Endothelial cell of umbilical vein (primary cell): ENCODE data around the gene DCLK1.

Experiments
- CTCF ChIP-seq, 2 donors: IDR thresholded peaks; 1 replicate in 1 of 2; 2 replicates in 1 of 2; pipeline ENCODE4 v1.5.1; 2011; ENCODE audit warnings: low read length in 2 of 2, mild to moderate bottlenecking in 2 of 2, moderate library complexity in 2 of 2, control low read depth in 1 of 2, inconsistent platforms in 1 of 2, low read depth in 1 of 2; ENCODE audit not compliant: insufficient read depth in 1 of 2; ENCODE audit errors: extremely low read depth in 1 of 2
- EZH2 ChIP-seq: IDR thresholded peaks from 2 replicates; pipeline ENCODE4 v1.6.1; 2012; ENCODE audit warnings: borderline replicate concordance, low read depth, mild to moderate bottlenecking, moderate library complexity, low read length, inconsistent platforms; ENCODE audit not compliant: severe bottlenecking
- FOS ChIP-seq: IDR thresholded peaks from 2 replicates; pipeline ENCODE4 v1.6.1; 2011; ENCODE audit warnings: mild to moderate bottlenecking, low read length, moderate library complexity, borderline replicate concordance; ENCODE audit not compliant: insufficient read depth
- GATA2 ChIP-seq: IDR thresholded peaks from 2 replicates; pipeline ENCODE4 v1.7.0; 2011; ENCODE audit warnings: low read depth, mild to moderate bottlenecking, moderate library complexity, mixed read lengths, low read length; ENCODE audit not compliant: insufficient read length, insufficient read depth
- JUN ChIP-seq: IDR thresholded peaks from 2 replicates; pipeline ENCODE4 v1.6.1; 2011; ENCODE audit warnings: borderline replicate concordance, low read depth; ENCODE audit not compliant: insufficient read length, insufficient read depth
- MYC ChIP-seq: IDR thresholded peaks from one replicate; pipeline ENCODE4 v1.6.1; 2011; ENCODE audit warnings: mild to moderate bottlenecking, low read depth, low read length
- POLR2A ChIP-seq: IDR thresholded peaks from 2 replicates; pipeline ENCODE4 v1.6.1; 2012; ENCODE audit warnings: low read depth, mild to moderate bottlenecking, control low read depth, low read length
- POLR2AphosphoS5 ChIP-seq: IDR thresholded peaks from 2 replicates; pipeline ENCODE4 v1.6.1; 2012; ENCODE audit warnings: low read depth, mild to moderate bottlenecking, control low read depth, low read length, moderate library complexity; ENCODE audit not compliant: insufficient read depth
- TF ChIP-seq, protein P1 (sequence below): IDR thresholded peaks from 2 replicates; pipeline ENCODE4 v1.6.1; 2011; ENCODE audit not compliant: insufficient read depth, insufficient read length

DNA sequence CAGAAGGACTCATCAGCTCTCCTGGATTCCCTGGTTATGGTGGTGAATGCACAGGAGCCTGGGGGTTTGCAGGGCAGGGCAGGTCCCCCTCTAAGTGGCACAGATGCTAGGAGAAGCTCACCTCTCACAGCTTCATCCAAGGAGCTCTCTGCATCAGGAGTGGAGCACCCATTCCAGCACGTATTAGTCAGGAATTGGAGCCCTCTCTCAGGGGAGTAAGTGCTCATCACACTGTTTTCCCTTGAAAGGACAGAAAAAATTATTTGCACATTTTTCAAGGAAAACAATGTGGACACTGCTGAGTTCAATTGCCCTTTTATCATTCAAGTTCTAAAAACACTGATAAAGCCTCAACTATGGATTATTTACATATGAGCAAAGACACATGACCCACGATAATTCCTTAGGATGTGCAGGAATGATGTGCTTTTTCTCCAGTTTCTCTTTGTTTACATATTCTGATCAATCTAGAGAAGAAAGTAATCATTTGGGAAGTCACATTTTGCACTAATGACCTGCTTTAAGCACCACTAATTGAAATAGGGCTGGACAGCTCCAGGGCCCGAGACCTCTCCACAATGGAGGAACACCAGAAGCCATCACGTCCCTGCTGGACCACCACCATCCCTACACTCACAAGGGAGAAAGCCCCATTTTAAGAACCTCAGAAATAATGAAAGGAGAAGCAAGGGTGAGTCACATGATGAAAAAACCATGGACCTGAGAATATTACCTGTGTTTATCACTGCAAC is 42.6 kb upstream of the DCLK1 start:
- TF ChIP-seq CTCF (IDR thresholded peaks at IDR 0.05; ENCODE audit: extremely low read depth in 1 of 2, insufficient read depth in 1 of 2, low read depth in 1 of 2, low read length in 2 of 2) (no peak), MYC (no peak), FOS (no peak), POLR2A (no peak), EZH2 (no peak), POLR2AphosphoS5 (no peak), JUN (no peak), GATA2 (no peak)
- TF ChIP-seq, protein P1, sequence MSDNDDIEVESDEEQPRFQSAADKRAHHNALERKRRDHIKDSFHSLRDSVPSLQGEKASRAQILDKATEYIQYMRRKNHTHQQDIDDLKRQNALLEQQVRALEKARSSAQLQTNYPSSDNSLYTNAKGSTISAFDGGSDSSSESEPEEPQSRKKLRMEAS = no peak
